Fibroblast of villous mesenchyme (primary cell): ENCODE measurements around the gene MUC13. TPM values are rescaled to one million over a fixed set of nuclear protein-coding genes. Genes with fewer than 3 reads are reported as not detected.
A peak's percentile ranks its signal among the peaks of the same experiment; 100 is the strongest.

Experiments
- DNase-seq: peaks from one replicate; pipeline ENCODE4 v3.0.0-alpha.2; 2010; ENCODE audit warnings: low read depth
- H3K4me3 ChIP-seq: 2 replicates; pipeline ENCODE4 v1.5.1; 2011; ENCODE audit warnings: low read depth, mild to moderate bottlenecking, low read length
- total RNA-seq: library from RNA; depleted of rRNA; stranded (reverse); fragments of >200 nt; gene quantifications from 2 replicates; pipeline ENCODE4 v1.2.3, GENCODE V29; 2012
- TF ChIP-seq, protein P1 (sequence below): IDR thresholded peaks from 2 replicates; pipeline ENCODE4 v1.5.1; 2012; ENCODE audit warnings: low read depth, mild to moderate bottlenecking, low read length; ENCODE audit not compliant: insufficient read depth

The MUC13 gene
- total RNA-seq, 1 donor: not detected

- peak; percentile 15 for DNase-seq
- TF ChIP-seq, protein P1, sequence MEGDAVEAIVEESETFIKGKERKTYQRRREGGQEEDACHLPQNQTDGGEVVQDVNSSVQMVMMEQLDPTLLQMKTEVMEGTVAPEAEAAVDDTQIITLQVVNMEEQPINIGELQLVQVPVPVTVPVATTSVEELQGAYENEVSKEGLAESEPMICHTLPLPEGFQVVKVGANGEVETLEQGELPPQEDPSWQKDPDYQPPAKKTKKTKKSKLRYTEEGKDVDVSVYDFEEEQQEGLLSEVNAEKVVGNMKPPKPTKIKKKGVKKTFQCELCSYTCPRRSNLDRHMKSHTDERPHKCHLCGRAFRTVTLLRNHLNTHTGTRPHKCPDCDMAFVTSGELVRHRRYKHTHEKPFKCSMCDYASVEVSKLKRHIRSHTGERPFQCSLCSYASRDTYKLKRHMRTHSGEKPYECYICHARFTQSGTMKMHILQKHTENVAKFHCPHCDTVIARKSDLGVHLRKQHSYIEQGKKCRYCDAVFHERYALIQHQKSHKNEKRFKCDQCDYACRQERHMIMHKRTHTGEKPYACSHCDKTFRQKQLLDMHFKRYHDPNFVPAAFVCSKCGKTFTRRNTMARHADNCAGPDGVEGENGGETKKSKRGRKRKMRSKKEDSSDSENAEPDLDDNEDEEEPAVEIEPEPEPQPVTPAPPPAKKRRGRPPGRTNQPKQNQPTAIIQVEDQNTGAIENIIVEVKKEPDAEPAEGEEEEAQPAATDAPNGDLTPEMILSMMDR: peak; percentile 45
- no peak overlapping the region for H3K4me3 ChIP-seq
These were observed 10.7 kb downstream of the MUC13 start for GRCh38 chr3:124923833-124924232.

DNA sequence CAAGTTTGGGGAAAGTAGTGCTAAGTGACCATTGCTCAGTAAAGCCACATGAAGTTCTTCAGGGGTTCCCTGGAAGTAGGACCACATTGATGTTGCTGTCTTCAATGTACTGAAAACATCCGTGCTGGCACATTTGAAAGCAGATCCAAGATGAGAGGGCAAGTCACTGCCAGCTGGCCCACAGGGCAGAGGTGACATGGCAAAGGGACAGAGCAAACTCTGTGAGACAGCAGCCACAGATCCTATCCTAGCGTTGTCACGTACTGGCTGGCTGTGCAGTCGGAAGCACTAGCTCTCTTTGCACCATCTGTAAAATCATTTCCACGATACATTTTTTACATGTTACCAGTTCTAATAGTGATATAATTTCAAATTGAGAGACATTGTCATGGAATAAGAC is 13.8 kb downstream of the MUC13 start:
- TF ChIP-seq, protein P1: no peak
- H3K4me3 ChIP-seq: no peak overlapping the region
- no peak for DNase-seq

- H3K4me3 ChIP-seq: no peak overlapping the region
- no peak for DNase-seq
- TF ChIP-seq, protein P1: no peak
These were observed 14.8 kb downstream of the MUC13 start for GRCh38 chr3:124919756-124920155.

- TF ChIP-seq, protein P1: no peak
- no peak overlapping the region for H3K4me3 ChIP-seq
- no peak for DNase-seq
These were observed 16.0 kb downstream of the MUC13 start for GRCh38 chr3:124918524-124918923.

GRCh38 chr3:124916837-124917409 is 17.6 kb downstream of the MUC13 start:
- H3K4me3 ChIP-seq: no peak overlapping the region
- TF ChIP-seq, protein P1: no peak
- no peak for DNase-seq

- DNase-seq: no peak
- H3K4me3 ChIP-seq: no peak overlapping the region
- TF ChIP-seq, protein P1: no peak
These were observed 19.3 kb downstream of the MUC13 start for GRCh38 chr3:124915254-124915653.

- TF ChIP-seq, protein P1: no peak
- H3K4me3 ChIP-seq: no peak overlapping the region
- DNase-seq: no peak
These were observed 26.6 kb downstream of the MUC13 start for GRCh38 chr3:124907957-124908356.
